Neuronal stem cell (in vitro differentiated cells): ENCODE measurements around the gene GAMT.

Experiments
- DNase-seq: peaks from one replicate; pipeline ENCODE4 v3.0.0-alpha.2; 2013; ENCODE audit warnings: low spot score
- H2AFZ ChIP-seq: one replicate; pipeline ENCODE4 v1.6.1; 2013; ENCODE audit warnings: mild to moderate bottlenecking, low read length, inconsistent platforms
- H2AK5ac ChIP-seq: 2 replicates; pipeline ENCODE4 v1.6.1; 2013; ENCODE audit warnings: low read depth, mild to moderate bottlenecking, inconsistent platforms, low read length, moderate library complexity, mixed read lengths
- H2BK120ac ChIP-seq: 2 replicates; pipeline ENCODE4 v1.6.1; 2013; ENCODE audit warnings: low read depth, mild to moderate bottlenecking, inconsistent platforms, low read length, moderate library complexity, mixed read lengths
- H2BK12ac ChIP-seq: one replicate; pipeline ENCODE4 v1.6.1; 2013; ENCODE audit warnings: low read length, inconsistent platforms
- H2BK15ac ChIP-seq: 2 replicates; pipeline ENCODE4 v1.6.1; 2013; ENCODE audit warnings: mild to moderate bottlenecking, low read length, inconsistent platforms, mixed read lengths
- H2BK5ac ChIP-seq: one replicate; pipeline ENCODE4 v1.6.1; 2013; ENCODE audit warnings: inconsistent platforms, mild to moderate bottlenecking, low read length, moderate library complexity
- H3K14ac ChIP-seq: one replicate; pipeline ENCODE4 v1.6.1; 2013; ENCODE audit warnings: low read length, inconsistent platforms
- H3K18ac ChIP-seq: 2 replicates; pipeline ENCODE4 v1.6.1; 2013; ENCODE audit warnings: low read length, inconsistent platforms
- H3K23ac ChIP-seq: 2 replicates; pipeline ENCODE4 v1.6.1; 2013; ENCODE audit warnings: low read depth, mild to moderate bottlenecking, mixed read lengths, low read length, inconsistent platforms; ENCODE audit not compliant: poor library complexity
- H3K27ac ChIP-seq: replicated peaks from 3 replicates; pipeline ENCODE4 v1.5.1; 2013; ENCODE audit warnings: low read length, inconsistent platforms
- H3K27me3 ChIP-seq, 3 experiments: 2 replicates each; pipeline ENCODE4 v1.6.1; 2013; ENCODE audit warnings: low read length in 3 of 3, mild to moderate bottlenecking in 2 of 3, inconsistent platforms in 1 of 3, low read depth in 1 of 3, mixed read lengths in 1 of 3, moderate library complexity in 1 of 3; ENCODE audit not compliant: control insufficient read depth in 3 of 3, insufficient read depth in 3 of 3
- H3K36me3 ChIP-seq, 2 donors: replicated peaks in 1 of 2; 2 replicates each; pipeline ENCODE4 v1.6.1; 2013; ENCODE audit warnings: low read length in 2 of 2; ENCODE audit not compliant: control insufficient read depth in 2 of 2, insufficient read depth in 2 of 2
- H3K4ac ChIP-seq: 2 replicates; pipeline ENCODE4 v1.6.1; 2013; ENCODE audit warnings: inconsistent platforms, mild to moderate bottlenecking, low read length, moderate library complexity
- H3K4me1 ChIP-seq, 2 donors: 1 replicate in 1 of 2; 2 replicates in 1 of 2; pipeline ENCODE4 v1.6.1; 2013; ENCODE audit warnings: low read length in 2 of 2, low read depth in 1 of 2; ENCODE audit not compliant: control insufficient read depth in 2 of 2, insufficient read depth in 1 of 2
- H3K4me2 ChIP-seq: one replicate; pipeline ENCODE4 v1.6.1; 2013; ENCODE audit warnings: mild to moderate bottlenecking, low read length, inconsistent platforms; ENCODE audit not compliant: insufficient read depth, poor library complexity, severe bottlenecking
- H3K4me3 ChIP-seq, 2 donors: 2 replicates each; pipeline ENCODE4 v1.5.1; 2013; ENCODE audit warnings: low read length in 2 of 2, mild to moderate bottlenecking in 2 of 2, inconsistent platforms in 1 of 2, moderate library complexity in 1 of 2
- H3K79me1 ChIP-seq: one replicate; pipeline ENCODE4 v1.6.1; 2013; ENCODE audit warnings: low read depth, mild to moderate bottlenecking, inconsistent platforms, low read length, moderate library complexity
- H3K9ac ChIP-seq: one replicate; pipeline ENCODE4 v1.6.1; 2013; ENCODE audit warnings: mild to moderate bottlenecking, low read depth, low read length, inconsistent platforms; ENCODE audit not compliant: poor library complexity
- H3K9me3 ChIP-seq, 2 donors: replicated peaks in 1 of 2; 2 replicates each; pipeline versions ENCODE3 to v1.6.1; 2013; ENCODE audit warnings: low read length in 2 of 2, mild to moderate bottlenecking in 2 of 2, inconsistent platforms in 1 of 2, low read depth in 1 of 2, mixed read lengths in 1 of 2, moderate library complexity in 1 of 2; ENCODE audit not compliant: control insufficient read depth in 2 of 2, insufficient read depth in 1 of 2
- H4K8ac ChIP-seq: one replicate; pipeline ENCODE4 v1.6.1; 2013; ENCODE audit warnings: low read depth, mild to moderate bottlenecking, inconsistent platforms, low read length, moderate library complexity
- H4K91ac ChIP-seq: one replicate; pipeline ENCODE4 v1.6.1; 2013; ENCODE audit warnings: low read length, low read depth, mild to moderate bottlenecking, inconsistent platforms; ENCODE audit not compliant: poor library complexity
- WGBS, 2 donors: extraction: QIAGEN DNeasy Blood & Tissue Kit; methylation state at CpG; one replicate each; pipeline ENCODE4 v1.1.7; 2013; ENCODE audit warnings: missing lambda C conversion rate in 2 of 2, mixed read lengths in 1 of 2; ENCODE audit not compliant: insufficient read length in 2 of 2, insufficient replicate concordance in 1 of 2; ENCODE audit errors: extremely low coverage in 2 of 2; 5-methylcytosine and 5-hydroxymethylcytosine counted together

Gene GAMT

DNA sequence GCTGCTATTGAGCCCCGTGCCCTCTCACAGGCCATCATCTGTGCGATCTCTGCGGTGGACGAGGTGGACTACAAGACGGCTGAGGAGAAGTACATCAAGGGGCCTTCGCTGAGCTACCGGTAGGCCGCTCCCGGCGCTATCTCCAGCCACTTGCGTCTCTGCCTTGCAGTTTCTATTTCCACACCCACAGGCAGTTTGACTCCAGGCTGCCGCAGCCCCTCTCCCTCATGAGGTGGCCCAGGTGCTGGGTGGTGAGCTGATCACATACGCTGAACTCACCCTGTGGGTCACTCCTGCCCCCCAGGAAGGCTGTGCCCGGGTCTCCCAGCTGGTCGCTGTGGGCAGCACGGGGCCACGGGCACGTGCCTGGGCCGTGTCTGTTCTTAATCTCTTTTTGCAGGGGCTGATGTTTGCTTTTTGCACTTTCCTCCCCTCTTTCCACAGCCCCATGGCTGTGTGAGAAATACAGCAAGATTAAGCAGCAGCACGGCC, 28.3 kb downstream of the GAMT start:
- peaks cover 58 to 85% of the 10 kb centered on the region in 2 donors for H3K36me3 ChIP-seq

DNA sequence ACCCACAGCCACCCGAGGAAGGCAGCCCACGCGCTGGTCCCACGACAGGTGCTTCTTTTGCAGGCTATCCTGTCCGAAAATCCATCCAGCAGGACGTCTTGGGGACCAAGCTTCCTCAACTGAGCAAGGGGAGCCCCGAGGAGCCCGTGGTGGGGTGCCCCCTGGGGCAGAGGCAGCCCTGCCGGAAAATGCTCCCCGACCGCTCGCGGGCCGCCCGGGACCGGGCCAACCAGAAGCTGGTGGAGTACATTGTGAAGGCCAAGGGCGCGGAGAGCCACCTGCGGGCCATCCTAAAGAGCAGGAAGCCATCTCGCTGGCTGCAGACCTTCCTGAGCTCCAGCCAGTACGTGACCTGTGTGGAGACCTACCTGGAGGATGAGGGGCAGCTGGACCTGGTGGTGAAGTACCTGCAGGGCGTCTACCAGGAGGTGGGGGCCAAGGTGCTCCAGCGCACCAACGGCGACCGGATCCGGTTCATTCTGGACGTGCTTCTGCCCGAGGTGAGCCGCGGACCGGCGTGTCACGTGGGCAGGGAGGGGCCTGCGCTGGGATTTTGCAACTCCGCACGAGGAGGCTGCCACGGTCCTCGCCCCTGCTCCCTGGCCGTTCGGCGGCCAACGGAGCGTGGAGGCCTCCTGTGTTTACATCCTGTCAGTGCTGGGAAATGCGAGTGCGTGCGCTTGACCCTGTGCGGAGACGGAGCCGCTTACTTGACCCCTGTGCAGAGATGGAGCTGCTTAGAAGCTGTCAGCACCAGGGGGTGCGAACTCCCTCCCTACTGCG, 30.6 kb downstream of the GAMT start:
- Histone ChIP-seq H2BK120ac (peak overlapping the region; percentile 81), H4K8ac (no peak overlapping the region), H3K4me3 (no peak overlapping the region), H2BK12ac (no peak overlapping the region), H3K4me2 (no peak overlapping the region), H3K9ac (peak overlapping the region; percentile 21), H4K91ac (no peak overlapping the region), H3K9me3 (peaks cover 0 to 2% of the 10 kb centered on the region in 2 donors), H3K4me1 (peaks cover 0 to 5% of the 10 kb centered on the region in 2 donors), H2BK15ac (no peak overlapping the region), H2AFZ (no peak overlapping the region), H3K18ac (no peak overlapping the region), H3K27ac (no peak overlapping the region), H3K23ac (peak overlapping the region; percentile 25), H3K36me3 (peaks cover 60 to 88% of the 10 kb centered on the region in 2 donors), H3K79me1 (peaks cover 11% of the 10 kb centered on the region), H3K27me3 (no peaks in the 10 kb centered on the region), H2AK5ac (no peak overlapping the region), H3K4ac (no peak overlapping the region), H3K14ac (no peak overlapping the region), H2BK5ac (peak overlapping the region; percentile 53)
- no CpG with 5 or more reads among the region's 52 CpGs for WGBS, 2 donors
- DNase-seq: no peak

More for the DNA sequence above, 28.3 kb downstream of the GAMT start:
- H3K9ac ChIP-seq: peak overlapping the region; percentile 37
- H3K4me2 ChIP-seq: no peak overlapping the region
- no peaks in the 10 kb centered on the region for H3K27me3 ChIP-seq
- no peak overlapping the region for H3K4ac ChIP-seq
- no peak overlapping the region for H2BK120ac ChIP-seq
- no peak overlapping the region for H3K14ac ChIP-seq
- peaks cover 0 to 5% of the 10 kb centered on the region in 2 donors for H3K4me1 ChIP-seq
- WGBS, 2 donors: no CpG with 5 or more reads among the region's 20 CpGs
- H2AK5ac ChIP-seq: no peak overlapping the region
- no peak overlapping the region for H4K91ac ChIP-seq
- no peak overlapping the region for H4K8ac ChIP-seq
- no peak overlapping the region for H3K23ac ChIP-seq
- H2AFZ ChIP-seq: no peak overlapping the region
- no peak overlapping the region for H2BK12ac ChIP-seq
- no peak overlapping the region for H2BK15ac ChIP-seq
- no peak overlapping the region for H3K27ac ChIP-seq
- no peak overlapping the region for H3K18ac ChIP-seq
- peaks cover 0 to 4% of the 10 kb centered on the region in 2 donors for H3K9me3 ChIP-seq
- H2BK5ac ChIP-seq: no peak overlapping the region
- no peak for DNase-seq
- H3K79me1 ChIP-seq: peaks cover 8% of the 10 kb centered on the region
- no peak overlapping the region for H3K4me3 ChIP-seq

DNA sequence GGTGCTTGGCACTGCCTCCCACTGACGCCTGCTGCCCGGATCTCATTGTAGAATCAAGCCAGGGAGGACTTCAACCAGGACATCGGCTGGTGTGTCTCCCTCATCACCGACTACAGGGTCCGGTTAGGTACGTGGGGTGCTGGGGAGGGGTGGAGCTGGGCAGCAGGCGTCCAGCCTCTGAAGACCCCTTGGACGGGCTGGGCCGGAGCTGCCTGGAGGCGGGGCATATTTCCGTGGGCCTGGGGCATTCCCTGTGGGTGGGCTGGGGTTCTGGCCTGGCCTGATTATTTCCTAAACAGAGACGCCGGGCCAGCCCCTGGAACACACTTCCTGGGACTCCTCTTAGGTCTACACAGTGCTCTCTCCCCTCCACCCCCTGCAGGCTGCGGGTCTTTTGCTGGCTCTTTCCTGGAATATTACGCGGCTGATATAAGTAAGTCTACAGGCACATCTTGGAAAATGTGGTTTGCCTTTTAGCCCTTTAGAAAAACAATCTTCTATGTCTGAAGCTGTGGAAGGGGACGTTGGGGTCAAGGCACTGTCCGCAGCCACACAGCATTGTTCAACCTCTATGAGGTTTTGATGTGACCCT, 32.0 kb downstream of the GAMT start:
- Histone ChIP-seq H3K23ac (no peak overlapping the region), H2AFZ (no peak overlapping the region), H3K27me3 (no peaks in the 10 kb centered on the region), H2BK5ac (no peak overlapping the region), H3K79me1 (peaks cover 11% of the 10 kb centered on the region), H4K91ac (no peak overlapping the region), H3K4me3 (no peak overlapping the region), H3K14ac (no peak overlapping the region), H2BK12ac (peak overlapping the region; percentile 30), H3K4ac (no peak overlapping the region), H2AK5ac (no peak overlapping the region), H4K8ac (no peak overlapping the region), H3K4me1 (peaks cover 3 to 5% of the 10 kb centered on the region in 2 donors), H2BK15ac (no peak overlapping the region), H3K9ac (no peak overlapping the region), H3K9me3 (peaks cover 0 to 2% of the 10 kb centered on the region in 2 donors), H3K18ac (peak overlapping the region; percentile 46), H3K36me3 (peaks cover 65 to 91% of the 10 kb centered on the region in 2 donors), H3K27ac (no peak overlapping the region), H3K4me2 (no peak overlapping the region), H2BK120ac (no peak overlapping the region)
- WGBS, 2 donors: no CpG with 5 or more reads among the region's 18 CpGs
- DNase-seq: no peak
